ENCODE data around the gene ETS2.

ETS2 gene

DNA sequence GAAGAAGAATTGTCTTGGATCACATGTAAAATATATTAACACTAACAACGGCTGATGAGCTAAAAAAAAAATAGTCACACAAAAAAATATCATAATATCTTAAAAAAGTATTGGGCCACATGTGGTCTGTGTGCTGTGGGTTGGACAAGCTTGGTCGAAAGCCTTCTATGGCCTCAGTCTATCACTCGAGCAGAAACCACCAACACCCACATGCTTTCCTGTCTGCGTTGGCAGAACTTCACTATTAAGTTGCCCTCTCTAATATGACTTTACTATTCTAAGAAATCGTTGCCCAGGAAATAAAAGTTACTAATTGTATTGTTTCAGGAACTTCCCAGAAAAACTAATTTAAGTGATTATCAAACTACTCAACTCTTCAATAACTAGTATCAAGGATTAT, 28.2 kb upstream of the ETS2 start:
- DNase-seq (ENCODE audit: low read depth in 2 of 2) = no peak

DNA sequence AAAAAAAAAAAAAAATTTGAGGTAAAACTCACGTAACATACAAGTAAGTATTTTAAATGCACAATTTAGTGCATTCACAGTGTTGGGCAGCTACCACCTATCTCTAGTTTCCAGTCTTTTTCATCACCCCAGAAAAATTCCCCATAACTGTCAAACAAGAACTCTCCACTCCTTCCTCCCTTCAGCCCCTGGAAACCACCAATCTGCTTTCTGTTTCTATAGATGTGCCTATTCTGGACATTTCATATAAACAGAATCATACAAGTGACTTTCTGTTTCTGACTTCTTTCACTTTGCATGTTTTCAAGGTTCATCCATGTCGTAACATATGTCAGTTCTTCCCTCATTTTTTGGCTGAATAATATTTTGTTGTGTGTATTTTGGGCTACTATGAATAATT, 24.9 kb upstream of the ETS2 start:
- DNase-seq (ENCODE audit: low read depth in 2 of 2) = no peak

DNA sequence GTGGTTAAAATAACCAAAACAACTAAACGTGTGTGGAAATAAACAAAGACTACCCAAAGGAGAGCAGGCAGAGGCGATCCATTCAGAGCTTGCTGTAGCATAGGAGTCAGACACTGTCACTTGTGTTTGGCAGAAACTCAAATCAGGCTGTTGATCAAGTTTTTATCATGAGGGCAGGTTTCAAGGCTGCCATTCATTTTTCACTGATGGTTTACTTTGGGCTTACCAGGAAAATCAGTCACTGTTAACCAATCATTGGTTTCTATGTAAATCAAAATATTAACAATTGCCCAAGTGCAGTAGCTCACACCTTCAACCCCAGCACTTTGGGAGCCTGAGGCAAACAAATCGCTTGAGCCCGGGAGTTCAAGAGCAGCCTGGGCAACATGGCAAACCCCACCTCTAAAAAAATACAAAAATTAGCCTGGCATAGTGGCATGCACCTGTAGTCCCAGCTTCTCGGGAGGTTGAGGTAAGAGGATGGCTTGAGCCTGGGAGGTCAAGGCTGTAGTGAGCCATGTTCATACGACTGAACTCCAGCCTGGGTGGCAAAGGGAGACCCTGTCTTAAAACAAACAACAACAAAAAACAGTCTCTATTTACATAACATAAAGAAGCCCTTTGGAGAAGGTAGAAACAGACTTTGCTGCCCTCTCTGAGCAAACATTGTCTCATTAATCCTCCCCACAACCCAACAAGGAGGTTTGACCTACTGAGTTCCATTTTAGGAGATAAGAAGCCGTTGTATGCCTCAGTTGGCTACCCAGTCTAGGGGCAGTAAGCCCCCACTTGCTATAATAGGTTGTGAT, 21.1 kb upstream of the ETS2 start:
- DNase-seq (ENCODE audit: low read depth in 2 of 2) = no peak

DNA sequence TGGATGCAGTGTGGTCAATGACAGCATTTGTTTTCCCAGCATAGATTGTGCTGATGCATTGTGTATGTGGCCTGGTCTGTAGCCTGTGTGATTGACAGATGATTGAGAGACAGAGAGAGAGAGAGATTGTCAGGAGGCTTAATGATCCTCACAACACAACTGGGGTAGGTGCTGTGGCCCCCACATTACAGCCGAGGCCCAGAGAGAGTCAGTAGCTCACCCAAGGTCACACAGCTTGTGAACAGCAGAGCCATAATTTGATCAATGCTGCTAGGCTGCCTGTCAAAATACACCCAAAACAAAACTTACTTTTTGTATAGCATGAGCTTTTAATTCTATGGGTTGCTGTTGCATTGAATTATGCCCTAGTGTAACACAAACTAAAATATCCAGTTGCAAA, 20.2 kb upstream of the ETS2 start:
- DNase-seq (ENCODE audit: low read depth in 2 of 2) = no peak

DNA sequence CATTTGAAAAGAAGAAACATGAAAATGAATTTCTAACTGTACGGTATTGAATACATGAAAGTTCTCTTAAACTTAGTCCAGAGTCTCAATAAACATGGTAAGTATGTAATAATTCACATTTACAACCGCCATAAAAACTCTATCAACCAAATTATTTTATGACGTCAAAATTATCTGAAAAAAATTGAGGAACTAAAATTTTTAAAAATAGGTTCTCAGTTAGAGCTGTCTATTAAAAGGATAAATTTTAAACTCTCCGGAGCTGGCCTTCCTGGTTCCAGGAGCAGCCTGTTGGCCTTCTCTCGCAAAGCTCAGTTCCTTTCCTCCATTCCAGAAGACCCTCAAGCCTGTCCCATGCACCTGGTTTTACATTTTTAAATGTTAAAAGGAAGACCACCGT, 18.7 kb upstream of the ETS2 start:
- no peak for DNase-seq (ENCODE audit: low read depth in 2 of 2)

DNA sequence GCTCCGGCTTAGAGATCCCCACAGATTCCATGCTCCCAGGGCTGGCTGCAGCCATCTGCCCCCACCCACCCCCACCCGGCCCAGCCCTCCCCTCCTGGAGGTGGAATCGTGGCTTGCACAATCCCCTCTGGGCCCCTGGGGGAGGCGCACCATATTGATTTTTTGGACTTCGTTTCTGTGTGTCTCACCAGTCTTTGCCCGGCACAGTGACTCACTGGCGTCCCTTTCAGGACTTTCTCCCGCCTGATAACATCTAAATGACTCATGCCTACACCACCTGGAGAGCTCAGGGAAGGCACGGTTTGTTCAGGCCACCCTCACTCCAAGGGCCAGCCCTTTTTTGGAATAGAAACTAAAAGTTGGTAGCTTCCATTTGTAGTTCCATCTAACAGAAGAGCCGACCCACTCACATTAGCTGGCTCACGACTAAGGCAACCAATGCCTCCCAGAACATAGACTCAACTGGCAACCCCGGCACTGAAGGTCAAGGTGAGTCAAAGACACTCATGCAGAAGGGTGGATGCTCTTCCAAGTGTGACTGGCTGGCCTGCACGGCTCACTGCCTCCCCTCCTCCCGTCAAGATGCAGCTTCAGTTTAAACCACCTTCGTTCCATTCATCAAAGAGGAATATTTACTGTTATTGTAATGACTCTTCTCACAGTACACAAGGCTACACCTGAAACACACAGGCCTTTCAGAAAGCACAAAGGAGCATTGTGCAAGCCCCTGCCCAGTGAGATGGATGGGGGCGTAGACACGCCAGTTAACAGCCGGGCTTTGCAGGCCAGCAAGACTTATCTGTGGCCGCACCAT, 18.1 kb upstream of the ETS2 start:
- no peak for DNase-seq (ENCODE audit: low read depth in 2 of 2)

DNA sequence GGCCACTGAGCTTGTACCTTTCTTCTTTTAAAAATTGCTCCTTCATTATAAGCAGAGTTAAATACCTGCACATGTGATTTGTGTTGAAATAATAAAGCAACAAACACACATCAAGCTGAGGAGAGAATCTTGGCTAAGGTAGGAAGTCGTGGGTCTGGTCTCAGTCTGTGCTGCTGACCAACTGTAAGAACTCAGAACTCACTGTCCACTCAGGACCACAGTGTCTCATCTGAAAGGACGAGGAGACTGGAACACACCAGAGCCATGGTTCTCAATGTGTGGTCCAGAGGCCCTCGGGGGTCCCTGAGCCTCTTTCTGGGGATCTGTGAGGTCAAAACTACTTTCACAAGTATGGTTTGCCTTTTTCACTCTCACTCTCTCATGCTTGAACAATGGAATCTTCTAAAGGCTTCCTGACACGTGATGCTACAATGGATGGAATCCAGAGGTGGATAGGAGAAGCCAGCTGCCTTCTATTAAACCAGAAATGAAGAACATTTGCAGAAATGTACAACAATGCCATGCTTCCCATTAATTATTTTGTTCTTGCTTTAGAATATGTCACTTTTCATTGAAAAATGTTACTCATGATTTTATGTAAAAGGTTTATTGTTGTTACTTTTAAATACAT, 17.3 kb upstream of the ETS2 start:
- no peak for DNase-seq (ENCODE audit: low read depth in 2 of 2)

DNA sequence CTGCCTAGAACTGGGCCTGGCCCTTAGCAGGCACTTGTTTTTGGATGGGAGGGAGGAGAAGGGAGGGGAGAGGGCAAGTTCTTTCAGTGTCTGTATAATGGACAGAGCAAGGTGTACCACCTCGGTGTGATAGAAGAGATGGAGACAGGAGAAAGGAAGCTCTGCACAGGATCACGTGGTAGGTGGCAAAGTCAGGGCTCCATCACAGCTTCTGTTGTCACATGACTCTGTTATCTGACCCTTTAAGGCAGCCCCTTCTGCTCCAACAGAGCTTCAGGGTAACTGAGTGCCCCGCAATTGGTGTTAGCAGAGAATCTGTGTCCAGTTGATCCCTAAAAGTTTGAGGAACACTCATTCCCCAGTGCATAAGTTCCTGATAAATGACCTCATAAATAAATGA, 16.5 kb upstream of the ETS2 start:
- DNase-seq (ENCODE audit: low read depth in 2 of 2) = no peak

DNA sequence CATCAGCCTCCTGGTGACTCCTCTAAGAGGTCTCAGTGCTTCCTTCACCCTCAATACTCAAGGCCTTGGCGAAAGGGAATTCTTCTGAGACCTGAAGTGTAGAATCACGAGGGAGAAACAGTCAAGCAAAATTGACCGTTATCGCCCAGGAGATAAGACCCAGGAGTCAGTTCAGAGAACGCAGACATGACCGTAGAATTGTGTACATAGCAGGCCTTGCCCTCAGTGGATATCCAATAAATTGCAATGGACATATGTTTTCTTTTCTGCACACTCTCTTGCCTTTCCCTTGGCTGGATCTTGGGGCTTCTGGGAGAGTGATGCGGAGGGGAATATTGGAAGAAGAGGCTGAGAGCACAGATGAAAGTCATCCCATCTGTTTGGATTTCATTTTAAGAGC, 15.7 kb upstream of the ETS2 start:
- no peak for DNase-seq (ENCODE audit: low read depth in 2 of 2)

DNA sequence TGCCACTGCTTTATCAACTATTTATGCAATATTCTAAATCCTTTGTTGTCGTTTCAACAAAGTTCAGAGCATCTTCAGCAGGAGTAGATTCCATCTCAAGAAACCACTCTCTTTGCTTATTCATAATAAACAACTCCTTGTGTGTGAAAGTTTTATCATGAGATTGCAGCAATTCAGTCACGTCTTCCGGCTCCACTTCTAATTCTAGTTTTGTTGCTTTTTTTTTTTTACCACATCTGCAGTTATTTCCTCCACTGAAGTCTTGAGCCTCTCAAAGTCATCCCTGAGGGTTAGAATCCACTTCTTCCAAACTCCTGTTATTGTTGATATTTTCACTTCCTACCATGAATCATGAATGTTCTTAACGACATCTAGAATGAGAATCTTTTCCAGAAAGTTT, 14.8 kb upstream of the ETS2 start:
- DNase-seq (ENCODE audit: low read depth in 2 of 2) = no peak

DNA sequence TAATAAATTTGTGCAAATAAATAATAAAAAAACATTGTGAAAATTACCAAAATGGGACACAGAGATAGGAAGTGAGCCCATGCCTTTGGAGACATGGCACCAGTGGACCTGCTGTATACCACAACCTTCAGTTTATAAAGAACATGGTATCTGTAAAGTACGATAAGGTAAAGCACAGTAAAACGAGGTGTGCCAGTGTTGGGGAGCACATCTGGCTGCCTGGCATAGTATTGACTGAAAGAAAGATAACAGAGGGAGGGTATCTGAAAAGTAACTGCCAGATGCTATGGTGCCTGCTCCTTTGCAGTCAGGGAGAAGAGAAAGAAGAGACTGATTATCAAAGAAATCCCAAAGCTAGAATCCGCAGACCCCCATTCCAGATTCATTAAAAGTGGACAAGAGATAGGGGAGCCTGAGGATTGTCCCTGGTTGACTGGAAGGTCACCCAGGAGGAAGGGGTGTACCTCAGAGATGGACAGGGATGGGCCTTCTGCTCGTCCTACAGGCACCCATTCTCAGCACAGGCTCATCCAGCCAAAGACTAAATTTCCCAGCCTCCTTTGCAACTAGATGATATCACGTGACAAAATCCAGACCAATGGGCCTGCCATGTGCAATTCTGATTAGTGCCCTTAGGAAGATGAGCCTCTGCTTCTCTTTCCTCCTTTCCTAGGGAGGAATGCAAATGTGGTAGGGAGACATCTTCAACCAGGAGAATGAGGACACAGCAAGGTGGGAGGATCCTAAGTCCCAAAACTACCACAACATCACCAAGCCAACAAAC, 12.9 kb upstream of the ETS2 start:
- no peak for DNase-seq (ENCODE audit: low read depth in 2 of 2)

DNA sequence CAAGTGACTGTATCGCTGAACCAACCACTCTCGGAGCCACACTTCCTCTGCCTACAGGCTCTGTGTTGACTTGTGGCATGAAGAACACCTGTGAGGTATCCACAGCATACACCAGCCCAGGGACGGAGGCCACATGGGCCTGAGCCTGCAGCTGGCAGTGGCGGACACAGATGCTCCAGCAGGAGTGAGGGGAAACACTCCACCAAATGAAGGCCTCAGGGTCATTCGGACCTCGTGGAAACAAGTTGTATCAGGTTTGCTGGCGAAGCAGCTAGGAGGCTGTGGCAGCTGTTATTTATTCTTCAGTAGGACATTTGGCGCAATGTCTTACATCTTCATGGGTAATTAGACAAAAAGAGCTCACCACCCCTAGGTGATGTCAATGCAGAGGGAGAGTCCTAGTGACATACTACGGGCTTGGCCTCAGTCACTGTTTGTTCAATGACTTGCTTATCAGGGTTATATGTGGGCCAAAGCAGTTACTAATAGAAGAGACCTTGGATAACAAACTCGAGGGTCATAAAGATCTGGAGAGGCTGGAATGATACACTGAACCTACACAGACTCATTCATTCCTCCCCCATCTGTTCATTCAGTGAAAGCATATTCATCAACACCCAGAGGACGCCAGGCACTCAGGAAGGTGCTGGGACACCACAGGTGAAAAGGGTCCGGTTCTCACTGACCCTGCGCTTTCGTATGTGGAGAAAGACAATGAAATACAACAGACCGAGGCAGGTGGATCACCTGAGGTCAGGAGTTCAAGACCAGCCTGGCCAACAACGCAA, 11.6 kb upstream of the ETS2 start:
- no peak for DNase-seq (ENCODE audit: low read depth in 2 of 2)

DNA sequence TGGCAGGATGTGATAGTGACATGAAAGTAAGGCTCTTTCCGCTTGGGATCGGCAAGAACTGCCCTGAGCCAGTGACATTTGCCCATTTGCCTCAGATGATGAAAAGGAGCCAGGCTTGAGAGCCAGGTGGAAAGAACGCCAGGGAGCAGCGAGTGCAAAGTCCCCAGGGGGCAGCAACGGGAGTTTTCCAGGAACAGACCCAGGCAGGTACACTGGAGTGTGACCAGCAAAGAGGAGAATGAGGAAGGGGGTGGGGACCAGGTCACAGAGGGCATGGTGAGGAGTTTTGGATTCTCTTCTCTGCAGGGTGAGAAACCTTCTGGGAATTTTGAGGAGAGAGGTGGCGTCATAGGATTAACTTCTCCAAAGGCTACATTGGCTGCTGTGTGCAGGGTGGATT, 10.8 kb upstream of the ETS2 start:
- no peak for DNase-seq (ENCODE audit: low read depth in 2 of 2)

DNA sequence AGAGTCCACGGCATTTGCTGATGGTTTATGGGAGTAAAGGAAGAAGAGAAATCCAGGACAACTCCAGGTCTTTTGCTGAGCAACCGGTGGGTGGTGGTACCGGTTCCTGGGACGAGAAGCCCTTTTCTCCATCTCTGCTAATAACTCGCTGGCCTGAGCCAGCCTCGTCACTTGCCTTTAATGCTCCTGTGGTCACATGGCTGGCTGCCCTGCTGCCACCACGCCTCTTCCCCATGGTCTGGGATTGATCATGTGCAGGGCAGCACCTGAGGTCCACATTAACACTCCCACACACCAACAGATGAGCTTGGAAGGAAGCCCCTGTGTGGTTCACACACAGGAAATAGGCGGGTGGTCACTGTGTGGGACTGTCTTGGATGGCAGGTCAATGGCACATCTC, 10.3 kb upstream of the ETS2 start:
- no peak for DNase-seq (ENCODE audit: low read depth in 2 of 2)

DNA sequence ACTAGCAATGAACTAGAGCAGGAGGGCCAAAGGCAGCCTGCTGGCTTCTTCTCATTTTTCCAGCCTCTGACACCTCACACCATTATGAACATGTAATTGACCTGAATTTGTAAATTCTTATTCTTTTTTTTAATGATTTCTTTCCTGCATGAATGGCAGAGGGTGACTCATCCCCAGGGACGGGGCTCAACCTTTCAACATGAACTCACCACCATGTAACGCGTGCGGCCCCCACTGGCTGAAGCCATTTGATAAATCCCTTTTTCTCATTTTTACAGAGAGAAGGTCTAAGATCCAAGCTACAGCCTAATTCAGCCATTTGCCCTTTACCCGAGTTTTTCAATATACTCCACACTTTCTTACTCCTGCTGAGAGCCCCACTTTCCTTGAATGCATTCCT, 9.3 kb upstream of the ETS2 start:
- DNase-seq (ENCODE audit: low read depth in 2 of 2) = no peak

DNA sequence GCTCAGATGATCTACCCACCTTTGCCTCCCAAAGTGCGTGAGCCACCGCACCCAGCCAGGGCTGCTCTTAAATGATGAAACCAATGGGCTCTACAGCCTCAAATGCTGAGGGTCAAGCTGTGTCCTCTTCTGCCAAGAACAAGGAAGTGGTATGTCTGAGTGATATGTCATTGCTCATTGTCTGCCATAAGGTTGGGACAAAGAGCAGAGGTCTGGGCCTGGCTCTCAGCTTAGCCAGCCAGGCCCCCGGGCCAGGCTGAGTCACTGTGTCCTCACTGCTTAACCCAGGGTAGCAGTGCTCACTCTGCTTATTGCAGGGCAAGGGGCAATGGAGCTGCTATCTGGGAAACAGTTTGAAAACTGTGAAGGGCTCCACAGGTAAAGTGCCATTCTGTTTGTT, 8.3 kb upstream of the ETS2 start:
- no peak for DNase-seq (ENCODE audit: low read depth in 2 of 2)

DNA sequence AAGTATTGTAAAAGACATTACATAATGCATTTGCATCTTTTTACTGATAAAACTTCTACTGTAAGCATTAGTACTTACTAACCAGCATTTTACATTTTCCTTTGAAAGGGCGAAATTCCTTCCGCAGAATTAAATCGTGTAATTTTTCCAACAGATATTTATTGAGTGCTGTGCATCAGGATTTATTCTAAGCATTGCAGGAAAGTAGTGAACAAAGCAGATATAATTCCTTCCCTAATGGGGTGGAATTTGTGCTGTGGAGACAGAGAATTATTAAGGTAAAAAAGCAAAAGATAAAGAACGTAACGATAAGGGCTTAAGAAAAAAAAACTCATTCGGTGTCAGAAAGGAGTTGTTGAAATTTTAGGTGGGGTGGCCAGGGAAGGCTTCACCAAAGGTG, 7.6 kb upstream of the ETS2 start:
- no peak for DNase-seq (ENCODE audit: low read depth in 2 of 2)

DNA sequence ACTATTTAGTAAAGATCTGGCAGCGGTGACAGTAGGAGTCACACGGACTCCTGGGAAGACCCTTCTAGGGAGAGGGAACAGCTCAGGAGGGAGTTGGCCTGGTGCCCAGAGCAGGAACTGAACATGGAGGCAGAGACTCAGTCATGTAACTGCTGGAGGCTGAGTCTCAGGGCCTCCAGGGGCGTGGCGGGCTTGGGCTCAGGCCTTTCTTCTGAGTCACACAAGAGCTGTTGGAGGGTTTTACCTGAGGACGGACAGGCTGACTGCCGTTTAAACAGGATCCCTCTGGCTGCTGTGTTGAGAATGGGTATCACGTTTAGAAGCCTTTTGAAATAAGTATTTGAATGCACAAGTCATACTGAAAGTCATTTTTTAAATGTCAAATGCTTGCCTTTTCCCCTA, 7.2 kb upstream of the ETS2 start:
- peak in 1 of 2 experiments; percentile 12 for DNase-seq (ENCODE audit: low read depth in 2 of 2)

DNA sequence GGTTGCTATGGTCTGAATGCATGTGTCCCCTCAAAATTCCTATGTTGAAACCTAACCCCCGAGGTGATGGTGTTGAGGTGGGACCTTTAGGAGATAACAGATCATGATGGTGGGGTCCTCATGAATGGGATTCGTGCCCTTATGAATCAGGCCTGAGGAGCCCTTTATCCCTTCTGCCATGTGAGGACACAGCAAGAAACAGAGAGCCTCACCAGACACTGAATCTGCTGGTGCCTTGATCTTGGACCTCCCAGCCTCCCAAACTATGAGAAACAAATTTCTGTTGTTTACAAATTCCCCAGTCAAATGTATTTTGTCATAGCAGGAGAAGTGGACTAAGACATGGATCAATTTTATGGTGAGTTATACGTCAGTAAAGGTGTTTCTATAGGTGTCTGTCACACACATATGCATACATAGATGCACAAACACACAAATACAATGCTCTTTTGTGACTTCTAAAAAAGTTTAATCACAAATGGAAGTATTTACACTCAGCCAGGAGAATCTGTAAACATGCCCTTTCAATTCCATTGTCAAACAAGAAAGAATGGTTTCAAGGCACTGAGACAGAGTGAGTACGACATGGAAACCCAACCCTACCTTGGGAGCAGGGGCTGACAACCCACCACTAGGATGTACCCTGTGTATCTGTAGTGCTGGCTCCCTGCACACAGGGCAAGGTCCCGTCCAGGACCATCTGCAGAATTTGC, 5.5 kb upstream of the ETS2 start:
- DNase-seq (ENCODE audit: low read depth in 2 of 2) = no peak

DNA sequence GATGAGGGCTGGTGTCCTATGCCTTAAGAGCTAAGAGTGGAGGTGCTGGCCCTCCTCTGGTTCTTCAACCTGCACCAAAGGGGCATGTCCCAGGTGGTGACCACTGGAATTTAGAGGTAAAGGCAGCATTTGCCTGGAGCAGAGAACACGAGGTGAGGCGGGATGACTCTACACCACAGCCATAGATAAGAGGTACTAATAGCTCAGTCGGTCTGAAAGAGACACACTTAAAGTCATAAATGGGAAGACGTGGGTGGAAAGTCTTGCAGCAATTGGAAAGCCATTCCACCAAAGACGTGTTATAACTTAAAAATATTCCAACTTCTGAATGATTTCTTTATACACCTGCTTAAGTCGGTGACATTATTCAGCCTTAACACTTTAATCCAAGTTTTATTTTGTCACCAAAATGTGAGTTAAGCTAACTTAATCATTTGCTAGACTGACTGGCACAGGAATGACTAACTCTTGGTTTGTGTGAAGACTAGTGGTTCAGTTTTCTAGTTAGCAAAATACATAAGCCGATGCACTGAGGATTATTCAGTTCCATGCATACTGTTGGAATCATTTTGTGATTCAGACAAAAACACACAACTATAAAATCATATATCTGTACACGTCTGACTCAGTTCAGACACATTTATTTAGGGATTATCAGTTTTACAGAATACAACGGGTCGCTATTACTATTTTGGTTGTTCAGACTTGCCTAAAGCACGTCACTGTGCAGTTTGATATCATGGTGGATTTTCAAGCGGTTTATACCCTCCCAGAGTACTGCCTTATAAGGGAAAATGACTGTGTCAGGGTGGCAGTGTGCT, 4.6 kb upstream of the ETS2 start:
- DNase-seq (ENCODE audit: low read depth in 2 of 2) = no peak

Data from stimulated activated CD4-positive, alpha-beta T cell treated with anti-CD3 and anti-CD28 coated beads, Interleukin-12 subunit alpha, Interleukin-12 subunit beta, amount 100 ng/mL, for 24 hours (primary cell).